Fibroblast of peridontal ligament (primary cell): ENCODE measurements around the gene HSD17B3.
"Not testable (repeated sequence)": the region's sequence is repeated elsewhere in the genome, so short reads cannot be mapped to it uniquely, and the experiment has no call there.

Source experiments
- DNase-seq: peaks from one replicate; pipeline ENCODE4 v3.0.0-alpha.2; 2010; ENCODE audit errors: extremely low read depth

Gene HSD17B3

DNA sequence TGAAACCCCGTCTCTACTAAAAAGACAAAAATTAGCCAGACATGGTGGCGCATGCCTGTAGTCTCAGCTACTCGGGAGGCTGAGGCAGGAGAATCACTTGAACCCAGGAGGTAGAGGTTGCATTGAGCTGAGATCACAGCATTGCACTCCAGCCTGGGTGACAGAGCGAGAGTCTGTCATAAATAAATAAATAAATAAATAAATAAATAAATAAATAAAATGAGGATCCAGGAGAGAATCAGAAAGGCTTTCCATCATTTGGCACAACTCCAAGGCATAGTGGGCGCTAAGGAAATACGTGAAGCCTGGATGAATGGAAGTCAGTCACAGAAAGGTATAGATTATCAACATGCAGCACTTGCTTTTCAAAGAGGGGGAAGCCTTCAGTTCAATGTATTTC lies 65.6 kb downstream of the HSD17B3 start:
- DNase-seq: not testable (repeated sequence)

DNA sequence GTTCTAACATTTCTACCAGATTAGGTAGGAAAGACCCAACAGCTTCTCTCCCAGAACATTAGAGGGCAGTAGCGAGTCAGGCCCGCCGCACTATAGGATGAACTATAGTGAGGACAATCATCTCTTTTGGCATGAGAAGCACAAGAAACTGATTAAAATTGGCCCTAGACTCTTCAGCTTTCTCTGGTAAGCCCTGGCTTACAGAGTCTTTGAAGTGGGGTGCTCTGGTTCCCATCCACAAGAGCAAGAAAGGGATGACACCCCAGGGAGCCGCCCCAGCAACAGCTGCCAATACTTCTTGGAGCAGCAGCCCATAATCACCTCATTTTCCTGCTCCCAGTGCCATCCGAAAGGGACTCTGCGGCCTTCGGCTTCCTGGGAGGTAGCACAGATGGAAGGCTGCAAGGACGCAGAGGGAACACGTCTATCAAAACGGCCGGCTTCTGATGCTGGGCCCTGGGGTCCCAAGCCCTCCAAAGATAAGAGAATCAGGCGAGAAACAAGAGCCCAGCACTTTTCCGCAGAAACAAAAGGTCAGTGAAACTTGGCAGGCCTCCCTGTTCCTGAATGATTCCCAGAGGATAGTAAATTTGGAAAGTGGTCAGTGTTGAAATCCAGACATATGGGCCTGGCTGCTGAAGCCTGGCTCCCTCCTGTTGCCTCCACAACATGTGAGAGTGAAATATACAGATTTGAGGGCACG lies 69.3 kb downstream of the HSD17B3 start:
- DNase-seq: peak; percentile 87

DNA sequence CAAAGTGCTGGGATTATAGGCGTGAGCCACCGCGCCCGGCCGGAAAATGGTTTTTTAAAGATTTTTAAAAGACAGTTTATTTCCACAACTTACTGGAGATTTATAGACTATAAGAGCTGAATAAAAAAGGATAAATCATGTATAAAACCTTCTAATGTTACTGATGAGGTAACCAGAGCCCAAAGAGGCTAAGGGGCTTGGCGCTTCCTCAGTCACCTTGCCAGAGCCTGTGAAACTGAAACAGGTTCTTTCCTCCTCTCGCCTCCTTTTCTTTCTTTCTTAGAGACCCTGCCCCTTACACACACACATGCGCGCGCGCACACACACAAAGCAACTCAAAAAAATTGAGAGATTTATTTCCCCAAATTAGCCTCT lies 69.8 kb downstream of the HSD17B3 start:
- no peak for DNase-seq

DNA sequence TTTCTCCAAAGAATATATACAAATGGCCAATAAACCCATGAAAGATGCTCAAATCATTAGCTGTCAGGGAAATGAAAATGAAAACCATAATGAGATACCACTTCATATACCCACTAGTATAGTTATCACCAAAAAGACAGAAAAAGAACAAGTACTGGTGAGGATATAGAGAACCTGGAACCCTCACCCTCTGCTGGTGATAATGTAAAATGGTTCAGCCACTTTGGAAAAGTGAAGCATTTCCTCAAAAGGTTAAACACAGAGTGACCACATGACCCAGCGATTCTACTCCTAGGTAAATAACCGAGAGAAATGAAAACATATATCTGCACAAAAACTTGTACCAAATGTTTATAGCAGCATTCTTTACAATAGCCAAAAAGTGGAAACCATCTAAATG lies 72.0 kb downstream of the HSD17B3 start:
- DNase-seq: no peak

DNA sequence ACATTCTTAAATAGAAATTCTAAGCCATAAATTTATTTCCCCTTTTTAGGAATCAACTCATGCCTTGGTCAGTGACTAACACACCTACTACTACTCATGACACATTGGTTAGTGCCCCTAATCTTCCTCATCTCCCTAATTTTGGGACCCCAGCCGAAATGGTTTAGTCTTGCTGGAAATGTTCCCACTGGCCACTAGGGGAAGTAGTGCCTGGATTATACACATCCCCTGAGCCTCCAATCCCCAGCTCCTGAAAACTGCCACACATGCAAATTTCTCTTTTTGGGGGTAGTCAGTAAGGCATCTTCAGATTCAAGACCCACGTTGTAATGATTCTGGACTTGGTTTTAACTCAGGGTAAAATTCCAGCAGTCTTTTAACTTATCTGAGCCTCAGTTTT lies 79.8 kb downstream of the HSD17B3 start:
- DNase-seq: no peak

DNA sequence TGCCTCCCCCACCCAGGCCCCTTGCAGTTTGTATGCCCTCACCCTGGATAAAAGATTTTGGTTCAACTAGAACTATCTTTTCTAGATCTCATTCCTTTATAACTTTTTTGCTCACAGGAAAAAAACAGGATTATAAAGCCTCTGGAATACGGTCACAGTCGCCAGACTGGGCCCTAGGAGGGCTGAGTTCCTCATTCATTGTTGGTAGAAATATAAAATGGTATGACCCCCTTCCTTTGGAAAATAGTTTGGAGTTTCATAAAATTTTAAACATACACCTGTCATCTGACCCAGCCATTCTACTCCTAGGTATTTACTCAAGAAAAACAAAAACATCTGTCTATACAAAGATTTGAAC lies 82.1 kb downstream of the HSD17B3 start:
- no peak for DNase-seq

DNA sequence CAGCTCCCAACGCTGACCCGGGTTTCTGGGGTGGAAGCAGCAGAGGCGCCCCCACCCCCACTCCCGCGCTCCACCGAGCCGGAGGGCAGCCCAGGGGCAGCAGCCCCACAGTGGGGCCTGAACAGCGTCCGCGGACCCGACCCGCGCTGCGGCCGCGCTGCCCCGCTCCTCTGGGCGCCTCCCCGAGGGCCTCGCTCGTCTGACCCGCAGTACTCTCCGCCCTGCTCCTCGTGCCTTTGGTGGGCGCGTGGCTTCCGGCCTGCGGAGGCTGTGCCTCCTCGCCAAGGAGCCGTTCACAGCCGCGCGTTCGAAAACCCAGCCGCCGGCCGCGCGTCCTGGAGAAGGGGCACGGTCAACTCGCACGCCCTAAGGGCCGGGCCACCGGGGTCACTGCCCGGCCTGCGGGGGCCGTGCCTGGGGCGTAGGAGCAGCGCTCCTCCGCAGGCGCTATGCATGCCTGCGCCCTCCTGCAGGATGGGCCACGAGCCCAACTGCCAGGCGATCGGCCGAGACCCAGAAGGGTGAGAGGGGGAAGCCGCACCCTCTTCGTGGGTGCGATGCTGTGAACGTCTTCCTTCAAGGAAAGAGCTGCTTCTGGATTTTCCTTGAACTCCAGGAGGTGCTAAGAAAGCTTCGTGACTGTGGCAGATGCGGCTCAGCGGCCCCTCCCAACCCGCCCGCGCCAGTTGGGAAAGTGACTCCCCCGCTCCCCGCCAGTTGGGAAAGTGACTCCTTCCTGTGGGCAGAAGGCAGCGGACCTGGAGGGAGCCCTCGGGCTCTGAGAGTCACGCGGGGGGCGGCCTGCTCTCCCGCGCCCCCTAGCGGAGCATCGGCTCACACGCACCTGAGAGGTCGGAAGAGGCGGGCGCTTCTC lies 82.7 kb downstream of the HSD17B3 start:
- no peak for DNase-seq

DNA sequence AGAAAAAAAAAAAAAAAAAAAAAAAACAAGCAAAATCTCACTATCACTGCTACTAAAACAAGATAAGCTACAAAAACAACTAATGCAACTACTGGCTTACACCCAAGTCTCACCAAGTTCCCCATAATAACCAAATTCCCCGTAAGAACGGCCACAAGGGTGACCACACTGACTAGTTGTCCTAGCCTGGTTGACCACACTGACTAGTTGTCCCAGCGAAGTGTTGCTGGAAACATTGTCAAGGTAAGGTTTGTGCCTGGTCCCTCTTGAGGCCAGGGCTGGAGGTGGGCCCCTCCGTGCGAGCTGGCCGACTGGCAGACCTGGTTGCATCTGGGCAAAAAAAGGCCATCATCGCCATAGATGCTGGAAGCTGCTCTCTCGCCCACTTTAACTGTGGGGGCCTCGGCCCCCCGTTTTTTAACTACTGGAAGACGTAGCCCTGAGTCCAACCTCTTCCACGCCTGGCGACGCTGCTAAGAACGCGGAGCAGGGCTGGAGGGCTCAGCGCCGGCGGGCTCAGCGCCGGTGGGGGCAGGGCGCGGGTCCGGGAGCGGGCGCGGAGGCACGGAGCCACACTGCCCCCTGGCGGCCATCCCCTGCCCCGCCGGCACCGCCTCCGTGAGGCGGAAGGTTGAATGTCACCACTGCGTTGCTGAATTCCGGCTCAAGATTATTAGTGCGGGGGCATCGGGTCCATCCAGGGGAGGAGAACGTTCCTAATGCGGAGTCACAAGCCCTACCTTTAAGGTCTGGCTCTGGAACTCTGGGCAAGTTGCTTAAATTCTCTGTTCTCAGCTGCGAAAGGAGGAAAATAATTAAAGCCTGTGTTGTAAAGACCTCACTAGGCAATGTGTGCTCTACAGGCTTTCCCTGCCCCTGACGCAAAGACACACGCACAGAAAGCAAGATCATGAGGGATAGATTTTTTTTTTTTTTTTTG lies 84.0 kb downstream of the HSD17B3 start:
- peak; percentile 34 for DNase-seq

DNA sequence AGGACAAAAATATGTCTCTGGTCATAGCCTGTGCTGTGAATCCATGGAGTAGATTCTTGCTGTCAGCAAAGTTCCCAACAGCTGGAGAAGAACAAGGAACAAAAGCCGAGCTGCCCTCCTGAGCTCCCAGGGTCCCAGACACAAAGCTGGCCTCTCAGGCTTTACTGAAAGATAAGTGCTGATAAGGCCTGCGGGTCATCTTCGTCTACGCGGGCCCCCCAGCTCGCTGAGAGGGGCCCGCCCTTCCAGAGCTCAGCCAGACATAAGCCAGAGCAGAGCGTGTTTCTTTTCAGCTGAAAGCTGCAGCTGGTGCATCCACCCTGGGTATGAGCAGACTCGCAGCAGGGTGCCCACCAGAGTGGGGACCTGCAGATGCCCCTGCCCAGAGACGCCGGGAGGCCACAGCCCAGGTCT lies 84.7 kb downstream of the HSD17B3 start:
- DNase-seq: no peak

DNA sequence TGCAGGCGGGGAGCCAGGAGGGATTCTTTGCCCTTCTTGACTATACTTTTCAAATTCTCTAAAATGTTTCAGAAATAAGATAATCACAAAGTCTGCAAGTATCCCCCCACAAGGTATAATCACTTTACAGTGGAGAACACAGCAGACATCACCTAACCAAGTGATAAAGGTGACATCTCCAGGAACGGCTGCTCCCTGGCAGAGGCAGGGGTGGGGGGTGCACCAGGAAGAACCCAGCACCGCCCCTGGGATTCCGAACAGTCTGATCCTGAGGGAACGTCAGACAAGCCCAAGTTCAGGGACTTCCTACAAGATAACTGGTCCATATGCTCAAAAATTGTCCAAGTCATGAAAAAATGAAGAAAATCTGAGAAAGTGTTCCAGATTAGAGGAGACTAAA lies 85.4 kb downstream of the HSD17B3 start:
- no peak for DNase-seq

DNA sequence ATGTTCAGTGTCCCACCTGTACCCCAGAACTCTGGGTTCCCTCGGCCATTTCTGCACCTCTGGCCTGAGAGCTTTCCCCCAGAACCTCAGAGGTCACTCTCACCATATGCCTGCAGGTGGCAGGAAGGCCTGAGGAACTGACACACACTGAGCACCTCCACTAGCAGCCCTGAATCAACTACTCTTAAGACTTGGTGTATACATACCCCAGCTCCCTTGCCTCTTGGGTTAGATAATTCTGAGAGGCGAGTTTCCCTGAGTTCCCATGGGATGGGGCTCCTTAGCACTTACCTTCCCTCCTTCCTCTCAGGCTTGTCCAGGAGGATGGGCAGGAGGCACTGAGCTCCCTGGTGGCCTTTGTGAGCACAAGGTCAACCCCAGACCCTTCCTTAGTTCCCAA lies 86.1 kb downstream of the HSD17B3 start:
- DNase-seq: no peak

DNA sequence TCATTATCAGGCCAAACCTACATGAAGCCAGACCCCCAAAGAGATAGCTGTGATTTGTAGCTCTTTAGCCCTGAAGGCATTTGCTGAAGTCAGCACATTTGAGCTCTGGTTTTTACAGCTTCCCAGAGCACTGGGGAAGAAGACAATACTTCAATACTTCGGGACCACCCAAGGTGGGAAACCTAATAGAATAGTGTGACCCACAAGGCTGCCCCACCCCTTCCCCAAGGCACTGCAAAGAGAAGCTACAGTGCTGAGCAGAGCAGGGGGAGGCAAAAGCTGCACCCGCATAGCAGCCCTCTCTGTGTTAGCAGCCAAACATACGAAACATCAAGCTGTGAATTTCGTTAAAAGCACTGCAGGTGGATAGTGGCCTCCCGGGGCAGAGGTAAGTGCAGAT lies 87.3 kb downstream of the HSD17B3 start:
- no peak for DNase-seq

DNA sequence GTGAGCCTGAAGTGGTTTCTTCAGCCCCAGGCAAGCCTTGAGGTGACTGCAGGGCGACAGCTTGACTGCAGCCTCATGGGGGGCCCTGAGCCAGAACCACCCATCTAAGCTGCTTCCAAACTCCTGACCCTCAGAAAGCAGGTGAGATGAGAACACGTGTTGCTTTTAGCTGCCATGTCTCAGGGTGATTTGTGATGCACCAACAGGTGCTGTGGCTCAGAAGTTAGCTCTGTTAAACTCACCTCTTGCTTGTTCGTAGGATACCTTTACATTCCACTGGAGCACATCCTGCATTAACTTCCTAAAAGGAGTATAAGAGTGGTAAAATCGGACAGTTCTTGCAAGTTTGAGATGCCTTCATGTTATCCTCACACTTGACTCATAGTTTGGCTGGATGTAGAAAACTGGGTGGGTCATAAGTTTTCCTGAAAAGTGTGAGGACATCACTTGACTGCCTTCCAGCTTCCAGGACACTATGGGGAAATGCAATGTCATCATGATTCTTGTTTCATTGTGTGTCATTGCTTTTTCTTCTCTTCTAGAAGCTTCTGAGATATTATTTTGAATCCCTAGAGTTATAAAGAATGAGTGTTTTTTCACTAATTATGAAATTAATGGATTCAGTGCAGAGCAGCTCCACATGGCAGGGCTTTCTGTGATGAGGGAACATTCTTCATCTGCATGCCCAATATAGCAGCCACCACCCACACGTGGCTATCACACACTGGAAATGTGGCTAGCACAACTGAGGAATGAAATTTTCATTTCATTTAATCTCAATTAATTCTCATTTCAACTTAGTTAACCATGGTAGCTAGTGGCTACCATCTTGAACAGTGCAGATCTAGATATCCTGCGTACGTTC lies 92.3 kb downstream of the HSD17B3 start:
- DNase-seq: peak; percentile 43

DNA sequence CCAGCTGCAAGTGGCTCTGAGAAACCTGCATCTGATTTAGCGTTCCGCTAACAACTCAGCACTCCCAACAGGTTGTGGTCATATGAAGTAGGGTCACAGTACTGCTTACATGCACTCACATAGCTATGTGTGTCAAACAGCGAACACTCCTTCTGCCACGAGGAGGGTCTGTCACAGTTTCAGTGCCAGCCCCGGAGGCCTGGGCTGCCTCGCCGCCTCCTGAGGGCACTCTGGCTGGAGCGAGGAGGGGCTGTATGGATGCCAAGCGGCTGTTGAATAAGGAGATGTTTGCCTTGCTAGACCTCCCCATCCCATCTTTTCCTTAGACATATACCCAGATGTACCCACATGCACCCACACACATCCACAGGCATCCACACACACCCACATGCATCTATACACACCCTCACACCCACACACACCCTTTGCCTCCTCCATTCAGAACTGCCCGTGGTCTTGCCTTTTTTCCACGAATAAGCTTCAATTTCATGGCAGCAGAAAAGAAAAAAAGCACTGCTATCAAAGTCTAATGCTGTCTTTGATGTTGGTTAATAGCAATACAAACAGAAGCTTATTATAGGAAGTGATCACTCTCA lies 95.7 kb downstream of the HSD17B3 start:
- DNase-seq: no peak

DNA sequence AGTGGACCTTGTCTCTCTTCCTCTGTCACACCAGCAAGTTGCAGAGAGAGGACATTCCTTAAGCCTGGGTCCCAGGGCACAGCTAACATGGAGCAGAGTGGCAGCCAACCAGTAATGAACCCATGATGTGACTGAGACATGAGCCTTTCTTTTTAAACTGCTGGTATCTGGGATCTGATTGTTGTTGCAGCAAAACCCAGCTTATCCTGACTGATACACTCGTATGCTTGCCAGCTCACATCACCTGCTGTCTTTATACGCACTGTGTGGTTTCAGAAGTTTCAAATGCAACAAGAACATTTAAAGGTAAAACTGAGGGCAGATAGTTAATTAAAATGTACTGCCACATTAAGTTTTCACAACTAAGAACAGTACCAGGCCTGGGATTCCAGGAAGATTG lies 97.1 kb downstream of the HSD17B3 start:
- DNase-seq: no peak

DNA sequence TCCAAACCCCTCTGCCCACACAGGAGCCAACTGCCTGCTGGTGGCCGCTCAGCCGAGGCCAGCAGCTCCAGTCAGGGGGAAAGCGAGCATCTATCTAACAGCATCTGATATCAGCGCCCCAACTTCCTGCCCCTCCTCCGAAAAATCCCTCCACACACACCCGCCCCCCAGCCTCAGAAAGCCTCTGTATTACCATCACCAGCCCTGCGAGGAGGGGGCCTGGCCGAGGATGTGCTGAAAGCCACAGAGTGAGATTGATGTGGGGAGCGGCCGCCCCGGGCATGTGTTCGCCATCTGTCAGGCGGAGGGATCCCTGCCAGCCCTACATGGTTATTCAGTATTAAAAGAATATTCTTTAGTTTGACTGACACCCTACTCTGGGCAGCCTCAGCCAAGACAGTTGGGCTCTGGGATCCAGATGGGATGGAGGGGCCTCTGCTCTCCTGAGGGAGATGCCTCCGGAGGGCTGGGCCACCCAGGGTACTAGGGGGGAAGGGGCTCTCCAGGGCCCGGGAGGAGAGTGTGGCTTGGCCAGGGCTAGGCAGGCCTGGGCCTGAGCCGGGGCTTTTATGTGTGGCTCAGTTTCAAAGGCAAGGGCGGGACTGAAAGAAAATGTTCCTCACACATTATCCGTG lies 98.0 kb downstream of the HSD17B3 start:
- no peak for DNase-seq

DNA sequence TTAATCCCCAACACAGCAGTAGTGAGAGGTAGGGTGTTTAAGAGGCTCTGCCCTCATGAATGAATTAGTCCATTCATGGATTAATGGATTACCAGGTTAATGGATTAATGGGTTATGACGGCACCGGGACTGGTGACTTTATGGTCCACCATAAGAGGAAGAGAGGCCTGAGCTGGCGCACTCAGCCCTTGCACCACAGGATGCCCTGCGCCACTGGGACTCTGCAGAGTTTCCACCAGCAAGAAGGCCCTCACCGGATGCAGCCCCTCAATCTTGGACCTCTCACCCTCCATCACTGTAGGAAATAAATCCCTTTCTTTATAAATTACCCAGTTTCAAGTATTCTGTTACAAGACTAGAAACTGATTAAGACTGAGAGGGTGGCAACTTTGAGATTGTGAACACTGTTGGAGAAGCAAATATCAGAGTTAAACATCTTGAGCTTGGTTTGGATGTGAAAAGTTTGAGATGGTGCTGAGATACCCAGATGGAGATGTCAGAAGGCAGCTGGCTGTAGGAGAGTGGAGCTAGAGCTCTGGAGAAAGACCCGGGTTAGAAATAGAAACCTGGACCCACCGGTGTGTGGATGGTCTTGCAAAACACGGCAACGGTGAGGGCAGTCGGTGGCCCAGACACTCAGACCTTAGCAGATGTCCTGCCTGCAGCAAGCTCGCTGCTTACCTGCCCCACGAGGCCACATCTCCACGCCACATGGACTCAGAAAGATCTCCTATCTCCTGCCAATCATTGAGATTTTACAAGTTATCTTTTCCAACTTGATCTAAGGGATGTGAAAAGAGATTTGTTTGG lies 98.8 kb downstream of the HSD17B3 start:
- DNase-seq: no peak

DNA sequence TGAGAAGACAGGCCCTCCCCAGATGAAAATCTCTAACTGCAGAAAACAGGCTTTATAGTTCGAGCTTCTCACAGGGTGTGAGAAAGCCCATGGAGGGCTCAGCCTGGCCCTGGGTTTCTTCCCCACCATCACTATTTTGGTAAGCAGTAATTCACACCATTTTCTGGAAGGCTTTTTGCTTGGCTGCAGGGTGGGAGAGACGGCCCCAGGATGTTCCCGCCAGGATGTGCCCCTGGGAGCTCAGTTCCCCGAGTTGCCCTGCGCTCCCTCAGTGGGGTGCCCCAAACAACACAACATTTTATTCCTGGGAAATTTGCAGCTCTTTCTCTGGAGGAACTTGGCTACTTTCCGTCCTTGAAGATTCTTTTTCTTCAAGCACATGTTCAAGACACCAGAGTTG lies 100.8 kb downstream of the HSD17B3 start:
- DNase-seq: no peak

DNA sequence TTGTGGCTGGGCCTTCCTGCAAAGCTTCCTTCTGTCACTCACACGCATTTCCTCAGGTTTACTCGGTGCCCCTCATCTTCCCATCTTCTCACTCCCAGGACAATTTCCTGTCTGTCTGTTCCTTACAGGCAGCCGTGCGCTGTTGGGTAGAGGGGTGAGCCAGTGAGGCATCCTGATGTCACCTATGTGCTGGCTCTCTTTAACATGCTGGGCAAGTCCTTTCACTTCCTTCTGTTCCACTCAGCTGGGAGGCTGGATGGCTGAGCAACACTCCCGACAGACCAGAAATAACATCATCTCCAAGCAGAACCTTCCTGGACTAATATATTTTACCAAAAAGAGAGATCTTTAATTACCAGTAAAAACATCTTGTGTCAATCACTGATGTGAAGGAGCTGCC lies 103.0 kb downstream of the HSD17B3 start:
- DNase-seq: no peak

DNA sequence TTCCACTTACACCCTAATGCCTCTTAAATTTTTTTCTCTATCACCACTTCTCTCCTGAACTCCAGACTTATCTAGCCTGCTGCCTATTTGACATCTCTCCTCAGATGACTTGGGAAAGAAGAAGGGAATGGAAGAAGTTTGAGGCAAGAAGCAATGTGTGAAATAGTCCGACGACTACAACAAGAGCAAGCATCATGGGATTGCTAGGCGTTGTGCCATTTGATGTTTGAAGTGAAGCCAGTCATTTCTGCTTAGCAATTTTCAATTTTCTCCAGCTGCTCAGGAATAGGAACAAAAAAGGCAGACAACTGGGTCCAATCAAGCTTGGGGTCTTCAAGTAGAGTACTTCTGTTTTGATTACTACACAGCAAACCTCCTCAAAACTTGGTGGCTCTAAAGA lies 106.4 kb downstream of the HSD17B3 start:
- DNase-seq: no peak
